SK-N-SH (cell line): ENCODE measurements around the gene KRT71. TPM values are rescaled to one million over a fixed set of nuclear protein-coding genes. Genes with fewer than 3 reads are reported as not detected.

Experiments used
- CTCF ChIA-PET: fragments of 300-600, 350-600 bp; formaldehyde crosslinking; extraction: SDS; loops from one replicate; lab custom pipeline; 2021; lab: Yijun Ruan, JAX
- POLR2A ChIA-PET: fragments of 350-600 bp; sonication (Branson Sonifier 250); formaldehyde crosslinking; extraction: SDS; loops from one replicate; lab custom pipeline; 2020; ENCODE audit warnings: antibody characterized with exemption, inconsistent platforms; lab: Yijun Ruan, JAX
- DNase-seq: peaks from one replicate; pipeline ENCODE4 v3.0.0; 2012
- H2AFZ ChIP-seq: fragments of 200-600 bp; sonication (generic); 2 replicates; pipeline ENCODE4 v1.8.1; 2016; ENCODE audit warnings: antibody characterized with exemption, mild to moderate bottlenecking, low read depth
- H3F3A ChIP-seq: fragments of 200-600 bp; sonication (generic); replicated peaks from 2 replicates; pipeline ENCODE3; 2016; ENCODE audit warnings: antibody characterized with exemption, mild to moderate bottlenecking; ENCODE audit not compliant: insufficient read depth
- H3K27ac ChIP-seq, 2 experiments: fragments of 200-500 bp in 1 of 2; fragments of 200-600 bp in 1 of 2; sonication (Bioruptor generic) in 1 of 2; sonication (generic), shearing (Covaris generic) in 1 of 2; 2 replicates each; pipeline versions ENCODE4 v1.5.1 to v1.6.1; 2014 to 2016; ENCODE audit warnings: low read depth in 2 of 2, inconsistent platforms in 1 of 2, low read length in 1 of 2, mild to moderate bottlenecking in 1 of 2, mixed read lengths in 1 of 2
- H3K27me3 ChIP-seq: fragments of 200-600 bp; sonication (generic), shearing (Covaris generic); 2 replicates; pipeline ENCODE4 v1.6.1; 2016; ENCODE audit warnings: mixed run types; ENCODE audit not compliant: insufficient read depth
- H3K36me3 ChIP-seq, 2 experiments: fragments of 200-500 bp in 1 of 2; fragments of 200-600 bp in 1 of 2; sonication (Bioruptor generic) in 1 of 2; sonication (generic) in 1 of 2; replicated peaks in 1 of 2; 2 replicates each; pipeline versions ENCODE3 to v1.5.1; 2014 to 2016; ENCODE audit warnings: low read length in 1 of 2, mild to moderate bottlenecking in 1 of 2; ENCODE audit not compliant: insufficient read depth in 2 of 2, control insufficient read depth in 1 of 2
- H3K4me1 ChIP-seq, 2 experiments: fragments of 200-500 bp in 1 of 2; fragments of 200-600 bp in 1 of 2; sonication (Bioruptor generic) in 1 of 2; sonication (generic), shearing (Covaris generic) in 1 of 2; 2 replicates each; pipeline versions ENCODE4 v1.5.1 to v1.6.1; 2014 to 2016; ENCODE audit warnings: low read depth in 1 of 2, low read length in 1 of 2, mixed run types in 1 of 2; ENCODE audit not compliant: insufficient read depth in 2 of 2, control insufficient read depth in 1 of 2
- H3K4me2 ChIP-seq: fragments of 200-600 bp; sonication (generic), shearing (Covaris generic); 2 replicates; pipeline ENCODE4 v1.6.1; 2017; ENCODE audit warnings: mixed run types
- H3K4me3 ChIP-seq, 2 experiments: fragments of 200-500 bp in 1 of 2; fragments of 200-600 bp in 1 of 2; sonication (Bioruptor generic) in 1 of 2; sonication (generic), shearing (Covaris generic) in 1 of 2; 2 replicates each; pipeline versions ENCODE4 v1.5.1 to v1.8.1; 2014 to 2016; ENCODE audit warnings: low read depth in 2 of 2, inconsistent platforms in 1 of 2, low read length in 1 of 2, mild to moderate bottlenecking in 1 of 2, mixed read lengths in 1 of 2, moderate library complexity in 1 of 2
- H3K79me2 ChIP-seq: fragments of 200-600 bp; sonication (generic); 2 replicates; pipeline ENCODE4 v1.8.1; 2017; ENCODE audit warnings: mild to moderate bottlenecking; ENCODE audit not compliant: insufficient read depth
- H3K9ac ChIP-seq: fragments of 200-600 bp; sonication (generic); 2 replicates; pipeline ENCODE4 v1.6.1; 2017; ENCODE audit warnings: mixed run types
- H3K9me2 ChIP-seq: fragments of 200-600 bp; sonication (generic); 2 replicates; pipeline ENCODE4 v1.6.1; 2017; ENCODE audit warnings: mixed run types
- H3K9me3 ChIP-seq: fragments of 200-600 bp; sonication (generic); 2 replicates; pipeline ENCODE4 v1.6.1; 2017; ENCODE audit warnings: mixed run types, mild to moderate bottlenecking, moderate library complexity
- H4K20me1 ChIP-seq: fragments of 200-600 bp; sonication (generic); 2 replicates; pipeline ENCODE4 v1.6.1; 2017; ENCODE audit warnings: mild to moderate bottlenecking, mixed run types; ENCODE audit not compliant: insufficient read depth
- CTCF ChIP-seq: fragments of 200-600 bp; sonication (generic); IDR thresholded peaks from 2 replicates; pipeline ENCODE4 v1.6.1; 2017; ENCODE audit warnings: antibody characterized with exemption, mild to moderate bottlenecking, moderate library complexity
- EZH2phosphoT487 ChIP-seq: fragments of 200-600 bp; sonication (generic); IDR thresholded peaks from 2 replicates; pipeline ENCODE4 v1.6.1; 2017; ENCODE audit warnings: low read depth, mixed run types, mild to moderate bottlenecking, antibody characterized with exemption, moderate library complexity, borderline replicate concordance
- FOXM1 ChIP-seq: IDR thresholded peaks from 2 replicates; pipeline ENCODE4 v1.4.0; 2012; ENCODE audit warnings: low read depth, mild to moderate bottlenecking
- GABPA ChIP-seq: IDR thresholded peaks from 2 replicates; pipeline ENCODE4 v1.4.0; 2012; ENCODE audit warnings: low read depth, mild to moderate bottlenecking
- GATA2 ChIP-seq: sonication (generic); formaldehyde crosslinking; IDR thresholded peaks from 2 replicates; pipeline ENCODE4 v1.5.0; 2020; ENCODE audit warnings: mild to moderate bottlenecking, missing genetic modification reagents
- MXI1 ChIP-seq: IDR thresholded peaks from 2 replicates; pipeline ENCODE4 v1.6.1; 2012; ENCODE audit warnings: mild to moderate bottlenecking, low read depth, low read length, improper control_type of control experiment
- PBX3 ChIP-seq: IDR thresholded peaks from 2 replicates; pipeline ENCODE4; 2012
- RXRA ChIP-seq: IDR thresholded peaks from 2 replicates; pipeline ENCODE4 v1.4.0; 2012; ENCODE audit warnings: low read depth, mild to moderate bottlenecking, borderline replicate concordance
- SIN3A ChIP-seq: IDR thresholded peaks from 2 replicates; pipeline ENCODE4 v1.6.1; 2012; ENCODE audit warnings: low read depth, mild to moderate bottlenecking, low read length, moderate library complexity, borderline replicate concordance
- SMC3 ChIP-seq: IDR thresholded peaks from 2 replicates; pipeline ENCODE4 v1.6.1; 2012; ENCODE audit warnings: low read depth, low read length, improper control_type of control experiment
- TAF1 ChIP-seq: IDR thresholded peaks from 2 replicates; pipeline ENCODE4 v1.6.1; 2012; ENCODE audit warnings: low read depth, mild to moderate bottlenecking, low read length, moderate library complexity, borderline replicate concordance
- USF1 ChIP-seq: IDR thresholded peaks from 2 replicates; pipeline ENCODE4 v1.4.0; 2012; ENCODE audit warnings: low read depth, borderline replicate concordance
- USF2 ChIP-seq: fragments of 150-350 bp; IDR thresholded peaks from 2 replicates; pipeline ENCODE4 v1.6.1; 2017; ENCODE audit warnings: antibody characterized with exemption, low read length, low read depth, borderline replicate concordance
- YY1 ChIP-seq: IDR thresholded peaks from 2 replicates; pipeline ENCODE4 v1.4.0; 2012; ENCODE audit warnings: low read depth, mild to moderate bottlenecking
- WGBS: methylation state at CpG from one replicate; pipeline ENCODE4 v1.1.6; 2017; ENCODE audit warnings: low lambda C conversion rate; 5-methylcytosine and 5-hydroxymethylcytosine counted together
- polyA plus RNA-seq, 3 experiments: library from polyadenylated mRNA; depleted of rRNA; stranded (reverse); fragments of >200 nt; gene quantifications; 2 replicates each; pipeline ENCODE4 v1.2.3, GENCODE V29; 2012
- TF ChIP-seq, protein P1 (sequence below): IDR thresholded peaks from 2 replicates; pipeline ENCODE4 v1.6.1; 2012; ENCODE audit warnings: mild to moderate bottlenecking, low read depth, low read length, moderate library complexity
- TF ChIP-seq, protein P2 (sequence below): IDR thresholded peaks from 2 replicates; pipeline ENCODE4 v1.4.0; 2012; ENCODE audit warnings: low read depth, borderline replicate concordance

Gene KRT71
- polyA plus RNA-seq, 1 of the 3 experiments (the other 2 are of a cell fraction), result not detected

DNA sequence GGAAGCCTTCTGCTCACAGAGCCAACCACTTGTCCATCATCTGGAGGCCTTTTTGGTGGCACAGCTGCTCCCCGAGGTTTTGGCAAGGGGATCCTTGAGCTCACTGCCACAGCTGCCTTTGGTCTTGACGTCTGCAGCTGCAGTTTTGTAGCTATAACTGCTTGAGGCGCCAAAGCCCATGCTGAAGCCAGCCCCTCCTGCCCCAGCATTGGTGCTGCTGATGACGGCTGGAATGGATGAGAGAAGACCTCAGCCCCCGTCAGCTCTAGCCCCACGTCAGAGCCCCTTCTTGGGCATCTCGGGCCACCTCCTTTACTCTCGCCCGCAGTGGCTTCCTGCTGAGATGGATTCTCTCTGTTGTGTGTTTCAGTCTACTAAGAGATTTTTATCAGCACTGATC, 33.0 kb upstream of the KRT71 start:
- Histone ChIP-seq H3K36me3 (no peaks in the 10 kb centered on the region), H3K9me2 (no peaks in the 10 kb centered on the region), H2AFZ (no peak overlapping the region), H3K27me3 (peaks cover 46% of the 10 kb centered on the region), H4K20me1 (no peaks in the 10 kb centered on the region), H3K9ac (no peak overlapping the region), H3K4me2 (no peak overlapping the region)
- WGBS, result 18% methylated on average over 5 of the region's 9 CpGs
- no peak for DNase-seq
- CTCF ChIA-PET, result interaction anchor here (0.6 to 3.4 kb wide), 5 partner anchors 152 to 395 kb away, joined by 3 to 11 read pairs (median 5); no protein-coding TSS in a partner anchor
- TF ChIP-seq MXI1, result no peak
- no peak for TF ChIP-seq EZH2phosphoT487
- TF ChIP-seq, all 33 proteins: peak for 0
- H3K27ac ChIP-seq, result no peak overlapping the region
- no peaks in the 10 kb centered on the region for H3K79me2 ChIP-seq
- no peaks in the 10 kb centered on the region for H3K4me1 ChIP-seq
- H3K4me3 ChIP-seq, result no peak overlapping the region
- no peaks in the 10 kb centered on the region for H3F3A ChIP-seq
- POLR2A ChIA-PET, result no interaction called here
- H3K9me3 ChIP-seq, result no peaks in the 10 kb centered on the region

DNA sequence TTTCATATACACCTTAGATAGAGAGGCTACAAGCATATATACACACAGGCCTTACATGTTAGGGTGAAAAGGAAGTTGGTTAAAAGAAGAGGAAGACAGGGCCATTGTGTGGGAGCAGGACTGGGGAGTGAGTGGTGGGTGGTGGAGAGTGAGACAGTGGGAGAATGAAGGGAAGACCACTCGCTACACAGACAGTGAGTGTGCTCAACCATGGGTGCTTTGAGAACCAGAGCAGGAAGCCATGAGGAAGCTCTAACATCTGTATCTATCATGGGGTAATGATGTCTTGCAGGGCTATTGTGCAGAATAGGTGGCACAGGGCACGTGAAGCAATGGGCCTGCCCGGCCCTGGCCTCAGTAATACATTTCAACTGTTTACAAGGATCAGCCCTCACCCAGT, 32.1 kb upstream of the KRT71 start:
- DNase-seq, result no peak
- Histone ChIP-seq H3K9me3 (no peaks in the 10 kb centered on the region), H3K4me3 (no peak overlapping the region), H3K36me3 (no peaks in the 10 kb centered on the region), H3K79me2 (no peaks in the 10 kb centered on the region), H3K27ac (no peak overlapping the region), H3K27me3 (peaks cover 46% of the 10 kb centered on the region), H3K9ac (no peak overlapping the region), H3F3A (no peaks in the 10 kb centered on the region), H2AFZ (no peak overlapping the region), H3K4me2 (no peak overlapping the region), H3K4me1 (no peaks in the 10 kb centered on the region), H3K9me2 (no peaks in the 10 kb centered on the region), H4K20me1 (no peaks in the 10 kb centered on the region)
- ChIA-PET CTCF (interaction anchor here (3.4 to 7.6 kb wide), 2 partner anchors 294 to 396 kb away, joined by 11 to 76 read pairs; no protein-coding TSS in a partner anchor), POLR2A (no interaction called here)
- 22% methylated on average over 3 of the region's 3 CpGs for WGBS
- TF ChIP-seq SMC3 (no peak), PBX3 (no peak), FOXM1 (no peak), RXRA (no peak), USF1 (no peak), CTCF (no peak), TAF1 (no peak), SIN3A (no peak), EZH2phosphoT487 (no peak), GATA2 (CRISPR knock-in tag) (no peak), YY1 (no peak), GABPA (no peak), USF2 (no peak)
- TF ChIP-seq, protein P1, sequence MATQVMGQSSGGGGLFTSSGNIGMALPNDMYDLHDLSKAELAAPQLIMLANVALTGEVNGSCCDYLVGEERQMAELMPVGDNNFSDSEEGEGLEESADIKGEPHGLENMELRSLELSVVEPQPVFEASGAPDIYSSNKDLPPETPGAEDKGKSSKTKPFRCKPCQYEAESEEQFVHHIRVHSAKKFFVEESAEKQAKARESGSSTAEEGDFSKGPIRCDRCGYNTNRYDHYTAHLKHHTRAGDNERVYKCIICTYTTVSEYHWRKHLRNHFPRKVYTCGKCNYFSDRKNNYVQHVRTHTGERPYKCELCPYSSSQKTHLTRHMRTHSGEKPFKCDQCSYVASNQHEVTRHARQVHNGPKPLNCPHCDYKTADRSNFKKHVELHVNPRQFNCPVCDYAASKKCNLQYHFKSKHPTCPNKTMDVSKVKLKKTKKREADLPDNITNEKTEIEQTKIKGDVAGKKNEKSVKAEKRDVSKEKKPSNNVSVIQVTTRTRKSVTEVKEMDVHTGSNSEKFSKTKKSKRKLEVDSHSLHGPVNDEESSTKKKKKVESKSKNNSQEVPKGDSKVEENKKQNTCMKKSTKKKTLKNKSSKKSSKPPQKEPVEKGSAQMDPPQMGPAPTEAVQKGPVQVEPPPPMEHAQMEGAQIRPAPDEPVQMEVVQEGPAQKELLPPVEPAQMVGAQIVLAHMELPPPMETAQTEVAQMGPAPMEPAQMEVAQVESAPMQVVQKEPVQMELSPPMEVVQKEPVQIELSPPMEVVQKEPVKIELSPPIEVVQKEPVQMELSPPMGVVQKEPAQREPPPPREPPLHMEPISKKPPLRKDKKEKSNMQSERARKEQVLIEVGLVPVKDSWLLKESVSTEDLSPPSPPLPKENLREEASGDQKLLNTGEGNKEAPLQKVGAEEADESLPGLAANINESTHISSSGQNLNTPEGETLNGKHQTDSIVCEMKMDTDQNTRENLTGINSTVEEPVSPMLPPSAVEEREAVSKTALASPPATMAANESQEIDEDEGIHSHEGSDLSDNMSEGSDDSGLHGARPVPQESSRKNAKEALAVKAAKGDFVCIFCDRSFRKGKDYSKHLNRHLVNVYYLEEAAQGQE, result no peak
- TF ChIP-seq, protein P2, sequence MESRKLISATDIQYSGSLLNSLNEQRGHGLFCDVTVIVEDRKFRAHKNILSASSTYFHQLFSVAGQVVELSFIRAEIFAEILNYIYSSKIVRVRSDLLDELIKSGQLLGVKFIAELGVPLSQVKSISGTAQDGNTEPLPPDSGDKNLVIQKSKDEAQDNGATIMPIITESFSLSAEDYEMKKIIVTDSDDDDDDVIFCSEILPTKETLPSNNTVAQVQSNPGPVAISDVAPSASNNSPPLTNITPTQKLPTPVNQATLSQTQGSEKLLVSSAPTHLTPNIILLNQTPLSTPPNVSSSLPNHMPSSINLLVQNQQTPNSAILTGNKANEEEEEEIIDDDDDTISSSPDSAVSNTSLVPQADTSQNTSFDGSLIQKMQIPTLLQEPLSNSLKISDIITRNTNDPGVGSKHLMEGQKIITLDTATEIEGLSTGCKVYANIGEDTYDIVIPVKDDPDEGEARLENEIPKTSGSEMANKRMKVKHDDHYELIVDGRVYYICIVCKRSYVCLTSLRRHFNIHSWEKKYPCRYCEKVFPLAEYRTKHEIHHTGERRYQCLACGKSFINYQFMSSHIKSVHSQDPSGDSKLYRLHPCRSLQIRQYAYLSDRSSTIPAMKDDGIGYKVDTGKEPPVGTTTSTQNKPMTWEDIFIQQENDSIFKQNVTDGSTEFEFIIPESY, result no peak
